NCI-H1694 treated with DMSO at 0.1 percent for 48 hours (cell line): ENCODE data around the gene ENG.
"Not testable (repeated sequence)": the region's sequence is repeated elsewhere in the genome, so short reads cannot be mapped to it uniquely, and the experiment has no call there.

ENCODE experiments used
- DNase-seq: peaks from one replicate; lab custom pipeline; 2025; lab: John Stamatoyannopoulos, UW

ENG gene

DNA sequence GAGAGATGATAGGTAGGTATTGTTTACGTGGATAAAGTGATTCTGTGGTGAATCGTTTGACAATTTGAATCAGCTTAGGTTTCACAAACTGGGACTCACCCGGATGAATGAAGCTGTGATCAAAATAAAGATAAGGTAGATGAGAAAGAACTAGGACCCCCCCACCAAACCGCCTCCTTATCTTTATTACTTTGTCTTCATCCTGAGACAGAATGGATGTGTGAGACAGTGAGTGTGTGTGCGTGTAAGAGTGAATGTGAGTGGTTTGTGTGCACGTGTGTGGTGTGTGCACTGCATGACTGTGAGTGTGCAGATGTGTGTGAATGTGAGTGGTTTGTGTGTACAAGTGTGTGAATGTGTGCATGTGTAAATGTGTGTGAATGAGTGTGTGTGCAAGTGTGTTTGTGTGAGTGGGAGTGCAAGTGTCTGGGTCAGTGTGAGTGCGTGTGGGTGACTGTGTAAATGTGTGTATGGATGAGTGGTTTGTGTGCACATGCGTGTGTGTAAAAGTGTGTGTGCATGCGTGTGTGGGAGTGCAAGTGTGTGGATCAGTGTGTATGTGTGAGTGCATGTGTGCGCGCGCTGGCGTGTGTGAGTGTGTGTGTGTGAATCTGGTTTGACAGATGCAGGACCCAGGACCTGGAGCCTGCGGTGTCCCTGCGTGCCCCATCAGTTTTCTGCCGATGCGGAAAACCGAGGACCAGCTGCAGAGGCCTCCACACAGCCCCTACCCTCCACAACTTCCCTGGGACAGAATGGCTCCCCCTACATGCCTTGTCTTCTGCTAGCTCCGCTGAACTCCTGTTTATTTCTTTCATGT lies 11.4 kb upstream of the ENG start:
- DNase-seq, result no peak

DNA sequence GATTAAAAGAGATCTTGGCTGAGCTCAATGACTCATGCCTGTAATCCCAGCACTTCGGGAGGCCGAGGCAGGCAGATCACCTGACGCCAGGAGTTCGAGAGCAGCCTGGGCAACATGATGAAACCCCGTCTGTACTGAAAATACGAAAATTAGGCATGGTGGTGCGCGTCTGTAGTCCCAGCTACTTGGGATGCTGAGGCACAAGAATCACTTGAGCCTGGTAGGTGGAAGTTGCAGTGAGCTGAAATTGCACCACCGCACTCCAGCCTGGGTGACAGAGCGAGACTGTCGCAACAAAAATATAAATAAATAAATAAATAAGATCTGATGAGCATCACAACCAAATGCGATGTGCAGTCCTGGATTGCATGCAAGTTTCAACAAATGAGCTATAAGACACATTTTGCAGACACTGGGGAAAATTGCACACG lies 8.7 kb upstream of the ENG start:
- DNase-seq, result no peak

DNA sequence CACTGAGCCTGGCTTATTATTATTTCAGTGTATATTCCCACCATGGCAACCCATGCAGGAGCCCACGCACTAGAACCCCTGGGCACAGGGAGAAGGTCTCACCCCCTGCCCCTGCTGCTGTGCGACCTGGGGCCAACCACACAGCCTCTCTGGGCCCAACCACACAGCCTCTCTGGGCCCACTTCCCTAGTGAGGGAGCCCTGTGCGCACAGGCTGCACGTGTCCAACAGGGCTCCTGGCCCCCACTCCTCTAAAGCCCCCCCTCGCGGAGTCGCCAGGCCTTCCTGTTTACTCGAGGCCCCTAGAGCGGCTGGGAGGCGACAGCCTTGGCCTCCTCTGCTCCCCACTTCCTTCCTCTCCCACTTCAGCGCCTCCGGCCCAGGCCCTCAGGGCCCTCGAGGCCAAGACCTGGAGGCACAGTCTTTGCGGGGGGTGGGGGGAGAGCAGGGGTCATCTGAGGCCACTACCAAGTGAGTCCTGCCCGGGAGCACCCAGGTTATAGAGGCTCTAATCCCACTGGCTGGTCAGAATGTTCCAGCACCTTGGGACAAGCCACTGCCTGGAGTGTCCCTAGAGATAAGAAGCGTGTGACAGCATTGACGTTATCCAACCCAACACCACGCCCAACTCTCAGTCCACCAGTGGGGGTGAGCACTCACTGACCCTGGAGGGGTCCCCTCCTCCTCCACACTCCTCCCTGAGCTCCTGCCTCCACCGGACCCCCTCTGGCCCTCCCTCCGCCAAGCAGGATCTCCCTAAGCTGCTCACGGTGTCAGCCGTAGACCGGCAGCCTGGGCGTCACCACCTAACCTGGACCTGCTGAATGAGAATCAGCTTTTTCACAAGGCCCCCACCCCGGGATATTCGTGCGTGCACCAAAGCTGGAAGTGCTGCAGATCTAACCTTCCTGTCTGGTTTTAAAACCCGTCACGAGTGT lies 7.9 kb upstream of the ENG start:
- DNase-seq, result no peak

DNA sequence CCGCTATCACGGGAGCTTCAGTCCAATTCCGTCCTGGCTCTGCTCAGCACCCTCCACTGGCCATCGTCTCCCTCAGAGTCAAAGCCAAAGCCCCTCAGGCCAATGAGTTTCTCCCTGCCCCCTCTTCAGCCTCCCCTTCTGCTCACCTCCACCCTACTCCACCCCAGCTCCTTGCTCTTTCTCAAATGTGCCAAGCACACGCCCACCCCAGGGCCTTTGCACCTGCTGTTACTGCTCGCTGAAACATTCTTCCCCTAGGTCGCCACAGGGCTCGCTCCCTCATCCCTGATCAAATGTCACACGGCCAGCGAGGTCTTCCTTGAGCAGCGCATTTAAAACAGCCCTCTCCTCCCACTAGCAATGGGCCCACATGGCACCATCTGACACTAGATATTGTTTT lies 6.3 kb upstream of the ENG start:
- no peak for DNase-seq

DNA sequence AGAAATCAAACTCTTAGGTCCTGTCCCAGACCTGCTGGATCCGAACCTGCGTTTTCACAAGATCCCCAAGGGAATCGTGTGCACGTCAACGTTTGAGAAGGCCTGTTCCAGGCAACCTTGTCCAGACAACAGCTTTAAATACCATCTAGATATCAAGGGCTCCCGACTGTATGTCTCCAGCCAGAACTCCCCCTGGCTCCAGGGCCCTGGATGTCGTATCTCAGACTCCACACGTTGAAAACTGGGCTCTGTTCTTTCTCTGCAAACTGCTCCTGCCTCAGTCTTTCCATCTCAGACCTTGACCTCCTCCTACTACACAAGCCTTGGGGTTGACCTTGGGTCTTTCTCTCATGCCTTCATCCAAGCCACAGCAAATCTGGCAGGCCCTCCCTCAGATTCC lies 5.8 kb upstream of the ENG start:
- no peak for DNase-seq

DNA sequence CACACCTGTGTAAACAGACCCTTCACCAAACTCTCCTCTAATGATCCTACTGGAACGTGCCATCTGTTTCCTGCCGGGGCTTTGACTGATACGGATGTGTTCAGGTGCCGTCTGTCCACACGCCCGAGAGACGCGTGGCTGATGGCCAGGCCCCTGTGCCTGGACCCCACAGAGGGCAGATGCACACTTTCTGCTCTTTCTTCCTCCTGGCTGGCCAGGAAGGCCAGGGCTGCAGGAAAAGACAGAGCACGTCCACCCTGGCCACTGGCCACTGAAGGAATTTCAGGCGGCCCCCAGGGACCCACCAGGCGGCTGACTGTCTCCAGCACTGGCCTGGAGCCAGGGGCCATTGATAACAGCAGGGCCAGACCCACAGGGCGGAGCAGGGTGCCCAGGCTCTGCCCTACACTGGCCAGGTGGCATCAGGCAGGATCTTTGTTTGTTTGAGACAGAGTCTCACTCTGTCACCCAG lies 3.6 kb upstream of the ENG start:
- DNase-seq, result peak; percentile 27

DNA sequence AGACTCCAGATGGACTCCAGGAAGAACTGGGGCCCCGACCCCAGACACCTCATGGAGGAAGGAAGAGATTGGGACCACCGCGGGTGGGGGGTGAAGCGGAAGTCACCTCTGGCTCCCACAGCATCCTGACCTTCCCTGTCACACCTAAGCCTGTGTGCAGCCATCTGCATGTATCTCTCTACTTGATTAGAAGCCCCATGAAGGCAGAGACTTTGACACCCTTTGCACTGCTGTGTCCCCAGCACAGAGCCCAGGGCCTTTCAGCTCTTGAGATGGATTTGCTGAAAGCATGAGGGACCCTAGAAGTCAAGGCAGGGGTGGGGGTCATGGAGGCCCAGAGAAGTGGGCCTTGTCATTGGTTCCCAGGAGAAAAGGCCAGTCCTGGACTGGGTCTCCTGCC lies 2.8 kb upstream of the ENG start:
- DNase-seq, result no peak

DNA sequence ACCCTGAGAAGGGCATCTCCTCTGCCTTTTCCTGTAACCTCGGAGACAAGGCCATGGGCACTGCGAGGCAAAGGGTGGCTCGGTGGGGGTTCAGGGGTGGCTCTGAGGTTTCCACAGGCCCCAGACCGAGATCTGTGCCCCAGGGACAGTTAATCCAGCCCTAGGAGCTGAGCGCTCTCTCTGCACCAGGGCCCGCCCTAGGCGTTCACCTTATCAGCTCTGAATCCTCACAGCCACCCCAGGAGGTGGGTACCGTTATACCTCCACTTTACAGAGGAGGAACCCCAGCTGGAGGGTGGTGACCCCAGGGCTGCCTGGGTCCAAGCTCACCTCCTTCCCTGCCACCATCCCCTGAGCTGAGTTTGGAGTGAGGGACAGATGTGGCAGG lies 2.3 kb upstream of the ENG start:
- no peak for DNase-seq

DNA sequence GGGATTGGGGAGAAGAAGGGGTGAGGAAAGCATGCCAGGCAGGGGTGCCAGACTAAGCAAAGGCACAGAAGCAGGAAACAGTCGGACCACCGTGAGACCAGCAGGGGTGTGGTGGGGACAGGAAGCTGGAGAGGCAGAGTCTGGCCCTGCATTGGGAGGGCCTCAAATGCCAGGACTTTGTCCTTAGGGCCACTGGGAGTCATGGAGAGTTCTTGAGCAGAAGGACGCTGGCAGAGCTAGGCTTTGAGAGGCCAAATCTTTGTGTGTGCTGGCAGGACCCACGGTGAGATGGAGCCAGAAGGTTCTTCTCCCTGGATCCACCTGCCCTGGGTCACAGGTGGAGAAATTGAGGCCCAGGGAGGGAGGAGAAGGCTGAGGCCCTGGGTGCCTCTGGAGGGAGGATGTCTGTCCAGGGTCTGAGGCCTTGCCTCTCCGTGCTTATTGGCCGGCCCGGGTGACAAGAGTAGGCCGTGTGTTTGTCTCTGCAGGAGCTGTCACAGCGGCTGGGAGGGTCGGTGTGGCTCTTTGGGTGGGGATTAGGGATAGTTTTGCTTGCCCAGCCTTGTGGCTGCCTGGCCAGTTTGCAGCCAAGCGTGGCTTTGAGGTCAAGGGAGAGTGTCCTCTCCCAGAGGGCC lies 1.8 kb upstream of the ENG start:
- no peak for DNase-seq

DNA sequence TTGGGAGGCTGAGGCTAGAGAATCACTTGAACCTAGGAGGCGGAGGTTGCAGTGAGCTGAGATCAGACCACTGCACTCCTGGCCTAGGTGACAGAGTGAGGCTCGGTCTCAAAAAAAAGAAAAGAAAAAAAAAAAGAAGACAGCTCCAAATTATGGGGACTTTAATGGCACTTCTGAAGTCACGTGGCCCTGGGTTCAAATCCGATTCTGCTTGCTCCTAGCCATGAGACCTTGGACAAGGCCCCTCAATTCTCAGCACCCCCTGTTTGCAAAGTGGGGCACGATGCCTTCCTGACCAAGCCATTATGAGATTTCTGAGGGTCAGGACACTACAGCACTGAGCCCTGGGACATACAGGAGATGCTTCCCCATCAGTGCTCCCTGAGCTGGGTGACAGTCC lies 1.1 kb upstream of the ENG start:
- DNase-seq, result no peak

DNA sequence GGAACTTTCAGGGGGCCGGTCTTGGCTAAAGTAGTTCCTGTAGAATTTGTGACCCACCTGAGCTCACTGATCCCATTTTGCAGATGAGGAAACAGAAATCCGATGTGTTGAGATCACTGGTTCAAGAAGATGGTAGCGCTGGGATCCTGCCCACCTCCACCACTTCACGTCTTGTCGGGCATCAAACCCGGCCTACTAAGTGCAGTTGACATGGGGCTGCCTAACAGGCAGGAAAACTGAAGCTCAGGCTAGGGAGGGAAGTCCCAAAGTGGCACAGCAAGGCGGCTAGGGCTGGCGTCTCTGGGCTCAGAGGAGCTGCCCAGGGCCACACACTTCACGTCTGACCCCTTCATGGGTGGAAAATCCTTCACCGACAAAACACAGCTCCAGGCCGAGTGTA lies 502 bp upstream of the ENG start:
- no peak for DNase-seq

DNA sequence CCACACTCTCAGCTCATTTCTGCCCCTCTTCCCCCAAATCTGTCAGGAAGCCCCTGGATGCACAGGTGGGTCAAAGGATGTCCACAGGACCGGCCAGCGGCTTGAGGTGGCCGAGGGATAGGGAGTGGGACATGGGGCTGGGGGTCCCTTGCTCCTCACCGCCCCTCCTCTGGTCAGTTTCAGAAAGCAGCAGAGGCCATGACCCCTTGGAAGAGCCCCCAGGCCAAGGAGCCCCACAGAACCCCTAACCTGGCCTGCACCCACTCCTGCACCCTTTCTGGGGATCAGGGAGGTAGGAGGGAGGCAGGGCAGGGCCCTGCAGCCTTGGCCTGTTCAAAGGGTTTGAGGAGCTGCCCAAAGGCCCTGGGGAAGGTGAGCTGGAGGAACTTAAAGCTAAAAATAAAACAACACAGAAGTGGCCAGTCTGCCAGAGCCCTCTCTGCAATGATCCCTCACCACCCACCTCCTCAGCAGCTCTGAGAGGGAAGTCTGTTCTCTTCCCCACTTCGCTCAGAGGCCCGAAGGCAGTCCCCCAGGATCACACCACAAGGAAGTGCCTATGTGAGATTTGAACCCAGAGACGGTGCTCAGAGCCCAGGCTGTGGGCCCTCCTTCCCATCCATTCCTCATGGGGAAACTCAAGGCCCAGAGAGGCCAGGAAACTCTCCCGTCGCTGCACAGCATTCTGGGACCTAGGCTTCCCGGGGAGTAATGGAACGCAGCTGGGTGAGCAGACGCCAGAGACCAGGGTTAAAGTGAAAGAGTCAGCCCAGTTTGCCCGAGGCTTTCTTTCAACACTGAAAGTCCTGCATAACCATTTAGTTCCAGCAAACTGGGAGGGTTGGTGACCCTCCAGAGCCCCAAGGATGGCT lies 910 bp downstream of the ENG start:
- DNase-seq, result no peak

DNA sequence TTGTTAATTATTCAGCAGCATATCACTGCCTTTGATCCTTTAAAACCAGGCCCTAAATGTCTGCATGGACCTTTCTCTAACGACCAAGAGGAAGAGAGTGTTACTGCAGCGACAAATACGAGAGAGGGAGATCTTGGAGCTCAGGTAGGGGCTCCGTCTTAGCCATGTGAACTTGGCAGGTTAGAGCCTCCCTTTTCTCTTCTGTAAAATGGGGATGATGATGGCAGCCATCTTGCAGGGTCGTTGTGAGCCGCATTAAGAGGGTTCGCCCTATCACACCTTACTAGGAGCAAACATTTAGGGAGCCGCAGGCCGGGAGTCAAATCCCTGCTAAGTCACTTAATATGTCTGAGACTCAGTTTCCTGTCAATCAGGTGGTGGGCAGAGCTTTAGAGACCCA lies 1.6 kb downstream of the ENG start:
- no peak for DNase-seq

DNA sequence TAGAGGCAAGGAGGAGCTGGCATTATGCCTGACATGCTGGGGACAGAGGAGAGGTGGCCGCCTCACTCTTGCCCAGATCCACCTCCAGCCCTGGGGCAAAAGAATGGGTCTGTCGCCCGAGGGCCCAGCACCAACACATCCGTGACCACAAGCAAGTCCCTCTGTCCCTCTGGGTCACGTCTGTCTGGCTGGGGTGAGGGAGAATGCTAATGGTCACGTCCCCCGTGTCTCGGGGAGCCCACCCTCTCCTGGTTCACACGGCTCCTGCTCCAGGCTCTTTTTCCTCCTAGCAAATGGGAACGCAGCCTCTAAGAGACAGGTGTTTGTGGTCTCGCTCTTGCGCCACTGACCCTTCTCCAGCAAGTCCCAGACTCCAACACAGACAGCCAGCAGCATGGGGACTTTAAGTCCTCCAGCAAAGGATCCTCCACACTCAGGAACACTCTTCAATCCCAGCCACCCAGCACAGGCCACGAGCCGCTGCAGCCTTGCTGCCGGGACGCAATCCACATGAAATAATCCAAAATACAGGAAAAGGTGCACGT lies 4.1 kb downstream of the ENG start:
- DNase-seq, result no peak

DNA sequence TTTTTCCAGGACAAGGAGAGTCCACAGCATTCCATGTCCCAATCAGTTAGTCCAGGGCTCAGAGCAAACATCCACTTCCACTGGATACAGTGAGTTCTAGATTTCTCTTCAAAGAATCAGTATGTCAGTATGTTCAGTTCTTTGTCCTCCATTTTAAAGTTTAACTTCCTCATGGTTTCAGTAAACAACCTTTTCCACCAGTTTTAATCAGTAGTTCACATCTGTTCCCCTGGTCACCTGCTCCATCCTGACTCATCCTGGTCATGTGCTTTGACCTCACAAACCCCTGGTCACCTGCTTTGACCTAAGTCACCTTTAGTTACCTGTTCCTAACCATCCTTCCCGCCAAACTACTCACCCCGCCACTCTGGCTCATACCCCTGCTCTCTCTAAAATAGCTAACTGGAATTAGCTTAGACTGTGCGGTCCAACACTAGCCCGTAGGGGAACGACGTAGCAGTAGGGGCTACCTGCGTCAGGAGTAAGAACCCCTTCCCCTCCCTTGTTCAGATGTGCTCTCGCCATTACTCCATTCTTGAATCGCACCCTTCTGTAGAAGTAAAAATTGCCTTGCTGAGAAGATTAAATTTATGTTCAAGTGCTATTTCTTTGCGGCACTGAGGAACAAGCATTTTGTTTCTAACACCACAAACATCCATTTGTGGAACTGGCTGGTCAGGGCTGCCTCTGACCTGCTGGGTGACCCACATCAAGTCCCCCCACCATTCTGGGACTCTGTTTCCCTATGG lies 5.5 kb downstream of the ENG start:
- DNase-seq, result no peak

DNA sequence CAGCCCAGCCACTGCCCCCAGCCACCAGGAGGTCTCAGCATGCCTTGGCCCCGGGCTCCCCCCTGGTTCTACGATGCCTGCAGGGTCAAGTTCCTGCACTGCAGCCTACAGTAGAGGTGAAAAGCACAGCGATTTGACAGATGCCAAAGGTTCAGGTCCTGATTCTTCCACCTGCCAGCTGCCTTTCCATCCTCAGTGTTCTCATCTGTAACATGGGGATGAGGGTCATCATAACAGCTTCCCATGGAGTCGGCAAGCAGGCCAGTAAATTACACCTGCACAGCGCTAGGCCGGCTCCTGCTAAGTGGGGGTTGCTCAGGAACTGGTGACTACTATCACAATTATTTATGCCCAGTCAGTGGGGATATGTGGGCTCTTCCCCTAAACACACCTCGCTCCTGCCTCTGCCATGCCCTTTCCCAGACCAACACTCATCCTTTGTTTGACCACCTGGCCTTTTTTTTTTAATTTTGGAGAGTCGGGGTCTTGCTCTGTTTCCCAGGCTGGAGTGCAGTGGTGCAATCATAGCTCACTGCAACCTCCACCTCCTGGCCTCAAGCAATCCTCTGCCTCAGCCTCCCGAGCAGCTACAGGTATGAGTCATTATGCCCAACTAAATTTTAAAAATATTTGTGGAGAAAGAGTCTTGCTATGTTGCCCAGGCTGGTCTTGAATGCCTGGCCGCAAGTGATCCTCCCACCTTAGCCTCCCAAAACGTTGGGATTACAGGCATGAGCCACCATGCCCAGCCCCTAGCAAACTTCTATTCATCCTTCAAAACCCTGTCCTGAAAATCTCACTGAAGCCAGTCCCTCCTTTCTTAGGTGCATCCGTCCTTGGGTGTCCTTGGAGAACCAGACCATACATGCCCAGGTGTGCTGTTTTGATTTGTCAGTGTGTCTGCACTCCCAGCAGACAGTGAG lies 6.4 kb downstream of the ENG start:
- DNase-seq, result no peak

DNA sequence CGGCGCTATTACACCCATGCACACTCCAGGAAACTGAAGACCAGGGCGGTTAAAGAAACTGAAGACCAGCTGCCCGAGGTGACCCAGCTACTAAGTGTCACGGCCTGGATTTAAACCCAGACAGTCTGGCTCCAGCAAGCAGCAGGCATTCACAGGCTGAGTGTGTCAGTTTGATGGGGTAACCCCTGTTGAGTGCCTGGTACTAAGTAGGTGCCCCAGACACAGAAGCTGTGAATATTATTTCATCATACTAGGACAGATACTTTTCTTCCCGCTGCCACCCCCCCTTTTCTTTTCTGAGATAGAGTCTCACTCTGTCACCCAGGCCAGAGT lies 7.3 kb downstream of the ENG start:
- no peak for DNase-seq

DNA sequence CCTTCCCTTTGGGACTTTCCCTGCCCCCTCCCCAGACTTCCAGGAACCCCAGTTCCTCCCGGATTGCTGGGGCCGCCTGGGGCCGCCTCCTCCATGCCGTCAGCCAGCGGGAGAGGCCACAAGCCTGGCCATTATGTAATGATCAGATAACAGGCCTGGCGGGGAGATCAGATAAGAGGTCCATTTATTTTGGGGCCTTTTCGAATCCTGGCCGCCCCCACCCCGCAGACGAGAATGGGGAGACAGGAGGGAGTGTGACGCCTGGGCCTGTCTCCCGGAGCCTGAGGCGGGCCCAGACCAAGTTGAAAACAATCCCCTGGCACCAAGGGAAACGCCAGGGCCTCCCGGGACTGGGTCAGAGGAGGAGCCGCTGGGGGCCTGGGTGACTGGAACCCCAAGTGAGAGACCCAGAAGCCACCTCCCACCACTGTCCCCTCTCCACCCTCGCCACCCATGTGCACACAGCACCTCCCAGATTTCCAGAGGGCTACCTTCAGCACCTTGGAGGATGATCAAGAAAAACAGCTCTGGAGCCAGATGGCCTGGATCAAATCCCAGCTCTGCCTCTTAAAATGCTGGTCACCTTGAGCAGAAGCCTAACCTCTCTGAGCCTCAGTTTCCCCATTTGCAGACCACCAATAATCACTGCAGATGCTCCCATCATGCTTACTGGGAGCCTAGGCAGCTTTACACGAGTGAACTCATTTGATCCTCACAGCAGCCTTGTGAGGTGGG lies 7.8 kb downstream of the ENG start:
- DNase-seq, result no peak

DNA sequence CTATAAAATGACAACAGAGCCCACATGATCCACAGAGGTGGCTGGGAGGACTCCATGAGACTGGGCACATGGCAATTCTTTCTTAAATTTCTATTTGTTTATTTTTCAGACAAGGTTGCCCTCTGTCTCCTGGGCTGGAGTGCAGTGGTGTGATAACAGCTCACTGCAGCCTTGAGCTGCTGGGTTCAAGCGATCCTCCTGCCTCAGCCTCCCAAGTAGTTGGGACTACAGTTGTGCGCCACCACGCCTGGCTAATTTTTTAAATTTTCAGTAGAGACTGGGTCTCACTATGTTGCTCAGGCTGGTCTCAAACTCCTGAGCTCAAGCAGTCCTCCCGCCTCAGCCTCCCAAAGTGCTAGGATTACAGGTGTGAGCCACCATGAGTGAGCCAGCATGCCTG lies 8.8 kb downstream of the ENG start:
- DNase-seq, result not testable (repeated sequence)
